HG03558 (cell line): ENCODE data around the gene EEFSEC.

Experiments used
- ATAC-seq: cut with Tn5 transposase; IDR thresholded peaks from one replicate; pipeline ENCODE4 v1.9.1; 2021; ENCODE audit warnings: moderate number of reproducible peaks; ENCODE audit not compliant: unreplicated experiment; ENCODE audit errors: extremely low read depth

Gene EEFSEC

GRCh38 chr3:128309026-128309425 is 155.7 kb downstream of the EEFSEC start:
- no peak for ATAC-seq

GRCh38 chr3:128310286-128311058 is 157.2 kb downstream of the EEFSEC start:
- no peak for ATAC-seq

- ATAC-seq = no peak
Measured at GRCh38 chr3:128311441-128311844, 158.2 kb downstream of the EEFSEC start.

- ATAC-seq = no peak
Measured at GRCh38 chr3:128312271-128312670, 159.0 kb downstream of the EEFSEC start.

GRCh38 chr3:128313071-128313725 is 159.9 kb downstream of the EEFSEC start:
- ATAC-seq = no peak

GRCh38 chr3:128313935-128314334 is 160.7 kb downstream of the EEFSEC start:
- no peak for ATAC-seq

GRCh38 chr3:128315313-128315712 is 162.0 kb downstream of the EEFSEC start:
- ATAC-seq = no peak

GRCh38 chr3:128316481-128316891 is 163.2 kb downstream of the EEFSEC start:
- no peak for ATAC-seq

- ATAC-seq = no peak
Measured at GRCh38 chr3:128317101-128317697, 163.9 kb downstream of the EEFSEC start.

GRCh38 chr3:128317698-128318231 is 164.5 kb downstream of the EEFSEC start:
- no peak for ATAC-seq

- ATAC-seq = no peak
Measured at GRCh38 chr3:128318275-128318941, 165.1 kb downstream of the EEFSEC start.

- no peak for ATAC-seq
Measured at GRCh38 chr3:128319107-128319506, 165.8 kb downstream of the EEFSEC start.

GRCh38 chr3:128319741-128320141 is 166.5 kb downstream of the EEFSEC start:
- ATAC-seq = no peak

- no peak for ATAC-seq
Measured at GRCh38 chr3:128320551-128321340, 167.5 kb downstream of the EEFSEC start.

GRCh38 chr3:128321418-128321817 is 168.1 kb downstream of the EEFSEC start:
- ATAC-seq = no peak

- no peak for ATAC-seq
Measured at GRCh38 chr3:128322030-128323022, 169.0 kb downstream of the EEFSEC start.

- no peak for ATAC-seq
Measured at GRCh38 chr3:128323206-128324081, 170.2 kb downstream of the EEFSEC start.
